VCaP (cell line): ENCODE results near the gene LY6G6C.

ENCODE experiments used
- H3K27ac ChIP-seq: fragments of 450-650 bp; 2 replicates; pipeline ENCODE4 v1.5.1; 2017
- TF ChIP-seq, protein P1 (sequence below): fragments of 450-650 bp; conservative IDR thresholded peaks from 2 replicates; pipeline ENCODE4 v1.5.1; 2017; ENCODE audit warnings: mild to moderate bottlenecking, moderate library complexity

Gene LY6G6C

GRCh38 chr6:31765559-31765909, 44.0 kb upstream of the LY6G6C start:
- H3K27ac ChIP-seq, result no peak overlapping the region
- TF ChIP-seq, protein P1, sequence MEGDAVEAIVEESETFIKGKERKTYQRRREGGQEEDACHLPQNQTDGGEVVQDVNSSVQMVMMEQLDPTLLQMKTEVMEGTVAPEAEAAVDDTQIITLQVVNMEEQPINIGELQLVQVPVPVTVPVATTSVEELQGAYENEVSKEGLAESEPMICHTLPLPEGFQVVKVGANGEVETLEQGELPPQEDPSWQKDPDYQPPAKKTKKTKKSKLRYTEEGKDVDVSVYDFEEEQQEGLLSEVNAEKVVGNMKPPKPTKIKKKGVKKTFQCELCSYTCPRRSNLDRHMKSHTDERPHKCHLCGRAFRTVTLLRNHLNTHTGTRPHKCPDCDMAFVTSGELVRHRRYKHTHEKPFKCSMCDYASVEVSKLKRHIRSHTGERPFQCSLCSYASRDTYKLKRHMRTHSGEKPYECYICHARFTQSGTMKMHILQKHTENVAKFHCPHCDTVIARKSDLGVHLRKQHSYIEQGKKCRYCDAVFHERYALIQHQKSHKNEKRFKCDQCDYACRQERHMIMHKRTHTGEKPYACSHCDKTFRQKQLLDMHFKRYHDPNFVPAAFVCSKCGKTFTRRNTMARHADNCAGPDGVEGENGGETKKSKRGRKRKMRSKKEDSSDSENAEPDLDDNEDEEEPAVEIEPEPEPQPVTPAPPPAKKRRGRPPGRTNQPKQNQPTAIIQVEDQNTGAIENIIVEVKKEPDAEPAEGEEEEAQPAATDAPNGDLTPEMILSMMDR, result no peak

DNA sequence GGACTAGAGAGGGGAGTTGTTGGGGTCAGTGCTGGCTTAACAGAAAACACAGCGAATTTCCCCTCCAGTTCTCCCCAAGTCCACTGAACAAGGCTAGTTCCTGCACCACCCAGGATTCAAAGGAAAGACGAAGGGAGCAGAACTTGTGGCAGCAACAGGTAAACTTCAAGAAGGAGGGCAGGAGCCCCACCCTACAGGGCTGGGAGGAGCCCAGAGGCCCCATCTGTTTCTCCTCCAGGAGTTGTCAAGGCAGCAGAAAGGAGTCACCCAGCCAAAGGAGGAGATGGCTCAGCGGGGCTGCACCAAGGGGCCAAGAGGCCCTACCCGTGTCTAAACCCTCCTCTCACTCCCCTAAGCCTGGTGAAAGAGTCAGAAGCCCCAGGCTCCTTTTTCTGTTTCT, 42.7 kb upstream of the LY6G6C start:
- TF ChIP-seq, protein P1, result no peak
- H3K27ac ChIP-seq, result no peak overlapping the region

DNA sequence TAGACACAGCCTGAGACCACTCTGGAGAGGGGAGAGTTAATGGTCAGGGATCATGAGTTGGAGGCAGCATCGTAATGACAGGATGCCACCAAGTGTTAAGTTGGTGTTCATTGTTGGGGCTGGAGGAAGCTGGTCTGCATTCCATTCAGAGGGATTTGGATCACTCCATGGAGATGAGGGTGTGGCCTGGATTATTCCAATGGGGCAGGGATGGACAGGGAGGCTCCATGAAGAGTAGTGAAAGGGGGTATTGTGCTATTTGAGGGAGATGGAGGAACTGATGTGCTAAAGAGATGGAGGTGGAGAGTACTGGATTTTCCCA, 42.0 kb upstream of the LY6G6C start:
- no peak overlapping the region for H3K27ac ChIP-seq
- TF ChIP-seq, protein P1, result no peak

- H3K27ac ChIP-seq, result no peak overlapping the region
- TF ChIP-seq, protein P1, result no peak
Measured at GRCh38 chr6:31762878-31763618, 41.5 kb upstream of the LY6G6C start.

GRCh38 chr6:31762356-31762755, 40.8 kb upstream of the LY6G6C start, which contains the start of gene SAPCD1:
Gene SAPCD1 (plus strand): TSS chr6:31762656. CDS start chr6:31763055, 399 bp downstream.
- H3K27ac ChIP-seq, result no peak within 1 kb of the TSS
- TF ChIP-seq, protein P1, result no peak

DNA sequence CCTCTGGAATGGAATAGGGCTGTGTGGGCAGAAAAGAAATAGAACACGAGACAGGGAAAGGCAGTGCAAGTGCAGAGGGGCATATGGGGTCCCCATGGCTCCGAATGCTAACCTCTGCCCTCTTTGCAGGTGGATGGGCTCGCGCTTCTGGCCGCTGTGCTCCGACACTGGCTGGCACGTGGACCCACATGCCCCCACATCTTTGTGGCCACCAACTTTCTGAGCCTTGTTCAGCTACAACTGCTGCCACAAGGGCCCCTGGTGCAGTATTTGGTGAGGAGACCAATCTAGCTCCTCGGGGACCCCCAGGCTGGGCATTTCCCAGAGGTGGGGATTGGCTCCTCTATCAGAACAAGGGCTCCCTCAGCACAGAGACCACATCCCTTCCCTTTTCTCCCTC, 39.8 kb upstream of the LY6G6C start:
- TF ChIP-seq, protein P1, result no peak; the same call in 1 of the 2 replicates
- H3K27ac ChIP-seq, result no peak overlapping the region

- TF ChIP-seq, protein P1, result no peak; the same call in 1 of the 2 replicates
Measured at GRCh38 chr6:31760790-31761189, 39.2 kb upstream of the LY6G6C start.

More at GRCh38 chr6:31760790-31761189, 39.2 kb upstream of the LY6G6C start:
- no peak overlapping the region for H3K27ac ChIP-seq
